Neuronal stem cell (in vitro differentiated cells): ENCODE results near the gene METTL26.

Source experiments
- DNase-seq: peaks from one replicate; pipeline ENCODE4 v3.0.0-alpha.2; 2013; ENCODE audit warnings: low spot score
- H2AFZ ChIP-seq: one replicate; pipeline ENCODE4 v1.6.1; 2013; ENCODE audit warnings: mild to moderate bottlenecking, low read length, inconsistent platforms
- H2AK5ac ChIP-seq: 2 replicates; pipeline ENCODE4 v1.6.1; 2013; ENCODE audit warnings: low read depth, mild to moderate bottlenecking, inconsistent platforms, low read length, moderate library complexity, mixed read lengths
- H2BK120ac ChIP-seq: 2 replicates; pipeline ENCODE4 v1.6.1; 2013; ENCODE audit warnings: low read depth, mild to moderate bottlenecking, inconsistent platforms, low read length, moderate library complexity, mixed read lengths
- H2BK12ac ChIP-seq: one replicate; pipeline ENCODE4 v1.6.1; 2013; ENCODE audit warnings: low read length, inconsistent platforms
- H2BK15ac ChIP-seq: 2 replicates; pipeline ENCODE4 v1.6.1; 2013; ENCODE audit warnings: mild to moderate bottlenecking, low read length, inconsistent platforms, mixed read lengths
- H2BK5ac ChIP-seq: one replicate; pipeline ENCODE4 v1.6.1; 2013; ENCODE audit warnings: inconsistent platforms, mild to moderate bottlenecking, low read length, moderate library complexity
- H3K14ac ChIP-seq: one replicate; pipeline ENCODE4 v1.6.1; 2013; ENCODE audit warnings: low read length, inconsistent platforms
- H3K18ac ChIP-seq: 2 replicates; pipeline ENCODE4 v1.6.1; 2013; ENCODE audit warnings: low read length, inconsistent platforms
- H3K23ac ChIP-seq: 2 replicates; pipeline ENCODE4 v1.6.1; 2013; ENCODE audit warnings: low read depth, mild to moderate bottlenecking, mixed read lengths, low read length, inconsistent platforms; ENCODE audit not compliant: poor library complexity
- H3K27ac ChIP-seq: replicated peaks from 3 replicates; pipeline ENCODE4 v1.5.1; 2013; ENCODE audit warnings: low read length, inconsistent platforms
- H3K27me3 ChIP-seq, 3 experiments: 2 replicates each; pipeline ENCODE4 v1.6.1; 2013; ENCODE audit warnings: low read length in 3 of 3, mild to moderate bottlenecking in 2 of 3, inconsistent platforms in 1 of 3, low read depth in 1 of 3, mixed read lengths in 1 of 3, moderate library complexity in 1 of 3; ENCODE audit not compliant: control insufficient read depth in 3 of 3, insufficient read depth in 3 of 3
- H3K36me3 ChIP-seq, 2 donors: replicated peaks in 1 of 2; 2 replicates each; pipeline ENCODE4 v1.6.1; 2013; ENCODE audit warnings: low read length in 2 of 2; ENCODE audit not compliant: control insufficient read depth in 2 of 2, insufficient read depth in 2 of 2
- H3K4ac ChIP-seq: 2 replicates; pipeline ENCODE4 v1.6.1; 2013; ENCODE audit warnings: inconsistent platforms, mild to moderate bottlenecking, low read length, moderate library complexity
- H3K4me1 ChIP-seq, 2 donors: 1 replicate in 1 of 2; 2 replicates in 1 of 2; pipeline ENCODE4 v1.6.1; 2013; ENCODE audit warnings: low read length in 2 of 2, low read depth in 1 of 2; ENCODE audit not compliant: control insufficient read depth in 2 of 2, insufficient read depth in 1 of 2
- H3K4me2 ChIP-seq: one replicate; pipeline ENCODE4 v1.6.1; 2013; ENCODE audit warnings: mild to moderate bottlenecking, low read length, inconsistent platforms; ENCODE audit not compliant: insufficient read depth, poor library complexity, severe bottlenecking
- H3K4me3 ChIP-seq, 2 donors: 2 replicates each; pipeline ENCODE4 v1.5.1; 2013; ENCODE audit warnings: low read length in 2 of 2, mild to moderate bottlenecking in 2 of 2, inconsistent platforms in 1 of 2, moderate library complexity in 1 of 2
- H3K79me1 ChIP-seq: one replicate; pipeline ENCODE4 v1.6.1; 2013; ENCODE audit warnings: low read depth, mild to moderate bottlenecking, inconsistent platforms, low read length, moderate library complexity
- H3K9ac ChIP-seq: one replicate; pipeline ENCODE4 v1.6.1; 2013; ENCODE audit warnings: mild to moderate bottlenecking, low read depth, low read length, inconsistent platforms; ENCODE audit not compliant: poor library complexity
- H3K9me3 ChIP-seq, 2 donors: replicated peaks in 1 of 2; 2 replicates each; pipeline versions ENCODE3 to v1.6.1; 2013; ENCODE audit warnings: low read length in 2 of 2, mild to moderate bottlenecking in 2 of 2, inconsistent platforms in 1 of 2, low read depth in 1 of 2, mixed read lengths in 1 of 2, moderate library complexity in 1 of 2; ENCODE audit not compliant: control insufficient read depth in 2 of 2, insufficient read depth in 1 of 2
- H4K8ac ChIP-seq: one replicate; pipeline ENCODE4 v1.6.1; 2013; ENCODE audit warnings: low read depth, mild to moderate bottlenecking, inconsistent platforms, low read length, moderate library complexity
- H4K91ac ChIP-seq: one replicate; pipeline ENCODE4 v1.6.1; 2013; ENCODE audit warnings: low read length, low read depth, mild to moderate bottlenecking, inconsistent platforms; ENCODE audit not compliant: poor library complexity
- WGBS, 2 donors: extraction: QIAGEN DNeasy Blood & Tissue Kit; methylation state at CpG; one replicate each; pipeline ENCODE4 v1.1.7; 2013; ENCODE audit warnings: missing lambda C conversion rate in 2 of 2, mixed read lengths in 1 of 2; ENCODE audit not compliant: insufficient read length in 2 of 2, insufficient replicate concordance in 1 of 2; ENCODE audit errors: extremely low coverage in 2 of 2; 5-methylcytosine and 5-hydroxymethylcytosine counted together

METTL26 gene

GRCh38 chr16:635573-636205 is 416 bp downstream of the METTL26 start:
- Histone ChIP-seq H2BK15ac (peak overlapping the region; percentile 92), H4K91ac (no peak overlapping the region), H2AFZ (peak overlapping the region; percentile 72), H3K4me3 (peak overlapping the region; percentile 99 to 100), H2BK120ac (peak overlapping the region; percentile 87), H3K27ac (peak overlapping the region; percentile 49), H3K27me3 (peaks cover 0 to 1% (median 0%) of the 10 kb centered on the region in 3 experiments), H3K36me3 (peaks cover 12 to 25% of the 10 kb centered on the region in 2 donors), H3K79me1 (peaks cover 19% of the 10 kb centered on the region), H3K4me2 (peak overlapping the region; percentile 88), H2BK12ac (peak overlapping the region; percentile 63), H2BK5ac (peak overlapping the region; percentile 95), H3K18ac (peak overlapping the region; percentile 96), H3K9ac (peak overlapping the region; percentile 97), H3K4me1 (peaks cover 20 to 34% of the 10 kb centered on the region in 2 donors), H3K14ac (peak overlapping the region; percentile 89), H3K9me3 (no peaks in the 10 kb centered on the region), H2AK5ac (peak overlapping the region; percentile 92), H3K23ac (peak overlapping the region; percentile 99), H4K8ac (peak overlapping the region; percentile 96), H3K4ac (no peak overlapping the region)
- no CpG with 5 or more reads among the region's 55 CpGs for WGBS, 2 donors
- DNase-seq, result no peak

- Histone ChIP-seq H4K91ac (no peak overlapping the region), H2AK5ac (peak overlapping the region; percentile 92), H3K18ac (no peak overlapping the region), H2BK12ac (no peak overlapping the region), H3K27me3 (peaks cover 0 to 1% (median 0%) of the 10 kb centered on the region in 3 experiments), H3K4me1 (peaks cover 25 to 36% of the 10 kb centered on the region in 2 donors), H2AFZ (no peak overlapping the region), H2BK15ac (no peak overlapping the region), H3K9ac (no peak overlapping the region), H2BK5ac (peak overlapping the region; percentile 95), H3K36me3 (peaks cover 12 to 25% of the 10 kb centered on the region in 2 donors), H3K4ac (no peak overlapping the region), H3K4me3 (peak overlapping the region in 1 of 2 donors; percentile 99), H3K4me2 (no peak overlapping the region), H4K8ac (no peak overlapping the region), H3K79me1 (peaks cover 19% of the 10 kb centered on the region), H3K23ac (peak overlapping the region; percentile 73), H3K9me3 (no peaks in the 10 kb centered on the region), H2BK120ac (no peak overlapping the region), H3K14ac (no peak overlapping the region), H3K27ac (no peak overlapping the region)
- DNase-seq, result no peak
- WGBS, 2 donors, result no CpG with 5 or more reads among the region's 7 CpGs
These were observed 1.1 kb downstream of the METTL26 start for GRCh38 chr16:634996-635395.

- Histone ChIP-seq H2BK15ac (no peak overlapping the region), H2AFZ (no peak overlapping the region), H2BK5ac (peak overlapping the region; percentile 95), H3K79me1 (peaks cover 19% of the 10 kb centered on the region), H3K36me3 (peaks cover 12 to 25% of the 10 kb centered on the region in 2 donors), H4K91ac (no peak overlapping the region), H3K27ac (no peak overlapping the region), H3K4me1 (peaks cover 32 to 41% of the 10 kb centered on the region in 2 donors), H2BK120ac (no peak overlapping the region), H3K23ac (peak overlapping the region; percentile 65), H3K27me3 (peaks cover 0 to 1% (median 0%) of the 10 kb centered on the region in 3 experiments), H4K8ac (no peak overlapping the region), H3K9ac (peak overlapping the region; percentile 44), H2AK5ac (peak overlapping the region; percentile 35), H3K4me3 (peak overlapping the region; percentile 13 to 99), H3K4me2 (no peak overlapping the region), H3K18ac (no peak overlapping the region), H2BK12ac (no peak overlapping the region), H3K14ac (no peak overlapping the region), H3K9me3 (no peaks in the 10 kb centered on the region), H3K4ac (no peak overlapping the region)
- no CpG with 5 or more reads among the region's 22 CpGs for WGBS, 2 donors
- DNase-seq, result no peak
These were observed 1.9 kb downstream of the METTL26 start for GRCh38 chr16:634051-634670.

GRCh38 chr16:633336-634050 is 2.6 kb downstream of the METTL26 start:
- Histone ChIP-seq H2BK12ac (peak overlapping the region; percentile 58), H2AK5ac (no peak overlapping the region), H2BK5ac (no peak overlapping the region), H3K18ac (no peak overlapping the region), H3K9me3 (no peaks in the 10 kb centered on the region), H3K27ac (no peak overlapping the region), H3K4ac (no peak overlapping the region), H3K4me2 (no peak overlapping the region), H4K8ac (no peak overlapping the region), H3K79me1 (peaks cover 22% of the 10 kb centered on the region), H3K23ac (peak overlapping the region; percentile 65), H4K91ac (peak overlapping the region; percentile 30), H3K27me3 (peaks cover 0 to 1% (median 0%) of the 10 kb centered on the region in 3 experiments), H2BK15ac (peak overlapping the region; percentile 81), H3K36me3 (peaks cover 12 to 28% of the 10 kb centered on the region in 2 donors), H2AFZ (no peak overlapping the region), H3K4me1 (peaks cover 37 to 42% of the 10 kb centered on the region in 2 donors), H3K14ac (no peak overlapping the region), H2BK120ac (no peak overlapping the region), H3K9ac (no peak overlapping the region), H3K4me3 (peak overlapping the region in 1 of 2 donors; percentile 13)
- DNase-seq, result no peak
- WGBS, 2 donors, result no CpG with 5 or more reads among the region's 74 CpGs
